GM18505 (cell line): ENCODE results near the gene SNX32.

ENCODE experiments used
- ATAC-seq: cut with Tn5 transposase; IDR thresholded peaks from one replicate; pipeline ENCODE4 v1.9.1; 2021; ENCODE audit not compliant: unreplicated experiment
- POLR2A ChIP-seq: IDR thresholded peaks from 4 replicates; pipeline ENCODE4 v1.6.1; 2011; ENCODE audit warnings: borderline replicate concordance; ENCODE audit not compliant: insufficient read depth, insufficient read length; ENCODE audit errors: extremely low read depth

Gene SNX32

DNA sequence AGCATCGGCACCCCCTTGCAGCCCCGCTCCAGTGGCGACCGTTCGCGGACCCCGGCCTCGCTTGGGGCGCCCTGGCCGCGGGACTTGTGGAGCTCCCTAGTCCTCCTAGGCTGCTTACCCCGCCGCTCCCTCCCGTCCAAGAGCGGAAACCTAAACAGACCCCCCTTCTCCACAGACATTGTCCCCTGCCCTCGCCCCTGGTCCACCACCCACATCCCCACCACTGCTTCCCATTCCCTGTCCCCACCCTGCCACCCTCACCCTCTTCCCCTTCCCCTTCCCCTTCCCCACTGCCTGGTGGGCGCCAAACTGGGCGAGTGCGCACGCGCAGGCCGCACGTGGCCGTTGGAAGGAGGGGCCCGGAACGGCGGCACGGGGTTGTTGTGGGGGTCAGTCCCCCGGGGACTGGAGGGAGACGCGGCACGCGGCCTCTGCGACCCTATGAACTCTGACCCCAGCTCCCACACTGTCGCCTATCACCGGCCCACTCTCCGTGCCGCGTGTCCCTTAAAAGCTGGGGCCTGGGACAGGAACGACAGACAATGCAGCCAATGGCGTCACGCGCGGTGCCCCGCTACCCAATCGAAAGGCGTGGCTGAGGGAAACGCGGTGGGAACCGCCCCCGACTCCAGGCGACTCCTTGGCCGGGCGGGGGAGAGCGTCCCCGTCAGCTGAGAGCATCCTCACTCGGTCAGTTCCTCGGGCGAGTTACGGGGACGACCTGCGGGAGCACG is at the start of gene SNX32:
Gene SNX32, plus strand, starts transcription at position 667 of the 734 bp plus-strand sequence. CDS start 103 bp downstream, outside the sequence.
- TF ChIP-seq POLR2A = no peak
- ATAC-seq = peak; percentile 78

- ATAC-seq = no peak
- no peak for TF ChIP-seq POLR2A
Observed at GRCh38 chr11:65785319-65786007, 48.3 kb upstream of the SNX32 start.

DNA sequence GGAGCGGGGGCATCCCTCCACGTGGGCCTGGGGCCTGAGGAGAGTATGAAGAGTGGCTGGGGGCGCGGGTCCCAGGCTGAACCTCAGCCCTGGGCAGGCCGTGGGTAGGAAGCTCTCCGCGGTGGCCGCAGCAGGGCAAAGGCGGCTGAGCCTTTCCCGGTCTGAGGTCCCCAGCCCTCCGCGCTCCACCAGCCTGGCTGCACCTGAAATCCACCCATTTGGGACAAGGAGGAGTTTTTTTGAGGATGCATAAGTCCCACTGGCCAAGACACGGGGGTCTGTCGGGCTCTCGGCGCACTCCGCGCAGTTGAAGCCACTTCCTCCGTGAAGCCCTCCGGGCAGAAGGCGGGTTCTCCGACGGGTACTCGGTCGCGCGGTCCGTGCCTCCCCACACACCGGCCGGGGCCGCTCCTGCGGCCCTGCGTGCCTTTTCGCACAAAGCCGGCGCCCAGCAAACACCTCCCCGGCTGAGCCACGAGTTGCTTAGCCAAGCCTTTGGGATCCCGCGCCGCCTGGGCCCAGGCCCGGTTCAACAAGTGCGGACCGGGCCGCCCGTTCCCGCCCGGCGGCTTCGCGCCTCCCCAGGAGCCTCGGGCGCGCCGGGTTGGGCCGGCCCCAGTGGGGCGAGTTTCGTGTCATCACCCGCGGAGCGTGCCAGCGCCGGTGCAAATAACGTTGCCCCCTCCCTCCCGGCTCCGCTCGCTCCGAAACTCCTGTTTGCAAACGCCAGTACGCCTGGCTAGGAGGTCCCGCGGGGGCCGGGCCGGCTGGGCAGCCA is 47.6 kb upstream of the SNX32 start:
- TF ChIP-seq POLR2A = no peak
- no peak for ATAC-seq

GRCh38 chr11:65786786-65787636 is 46.8 kb upstream of the SNX32 start, which contains the start of gene OVOL1:
Gene OVOL1, plus strand, starts transcription at chr11:65787063. Its CDS starts 311 bp downstream, at chr11:65787374.
- no peak for ATAC-seq
- TF ChIP-seq POLR2A = no peak

GRCh38 chr11:65787649-65788622 is 45.8 kb upstream of the SNX32 start:
- no peak for TF ChIP-seq POLR2A
- ATAC-seq = no peak

DNA sequence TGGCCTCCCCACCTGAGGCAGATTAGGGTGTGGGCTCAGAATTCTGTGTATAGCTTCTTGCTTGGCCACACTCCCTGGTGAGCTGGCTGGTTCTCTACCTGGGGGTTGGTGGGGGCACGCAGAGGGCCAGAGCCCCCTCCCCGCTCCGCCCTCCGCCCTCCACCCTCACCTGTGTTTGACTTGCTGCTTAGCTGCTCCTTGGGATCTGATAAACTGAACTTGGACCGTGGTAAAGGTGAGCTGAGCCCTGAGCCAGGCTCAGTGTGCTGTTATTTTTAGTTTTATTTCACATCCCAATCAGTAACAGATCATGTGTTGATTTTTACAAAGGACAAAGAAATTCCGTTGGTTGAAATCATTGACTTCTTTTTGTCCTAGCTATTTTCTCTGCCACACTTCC is 44.9 kb upstream of the SNX32 start:
- TF ChIP-seq POLR2A = no peak
- ATAC-seq = no peak

DNA sequence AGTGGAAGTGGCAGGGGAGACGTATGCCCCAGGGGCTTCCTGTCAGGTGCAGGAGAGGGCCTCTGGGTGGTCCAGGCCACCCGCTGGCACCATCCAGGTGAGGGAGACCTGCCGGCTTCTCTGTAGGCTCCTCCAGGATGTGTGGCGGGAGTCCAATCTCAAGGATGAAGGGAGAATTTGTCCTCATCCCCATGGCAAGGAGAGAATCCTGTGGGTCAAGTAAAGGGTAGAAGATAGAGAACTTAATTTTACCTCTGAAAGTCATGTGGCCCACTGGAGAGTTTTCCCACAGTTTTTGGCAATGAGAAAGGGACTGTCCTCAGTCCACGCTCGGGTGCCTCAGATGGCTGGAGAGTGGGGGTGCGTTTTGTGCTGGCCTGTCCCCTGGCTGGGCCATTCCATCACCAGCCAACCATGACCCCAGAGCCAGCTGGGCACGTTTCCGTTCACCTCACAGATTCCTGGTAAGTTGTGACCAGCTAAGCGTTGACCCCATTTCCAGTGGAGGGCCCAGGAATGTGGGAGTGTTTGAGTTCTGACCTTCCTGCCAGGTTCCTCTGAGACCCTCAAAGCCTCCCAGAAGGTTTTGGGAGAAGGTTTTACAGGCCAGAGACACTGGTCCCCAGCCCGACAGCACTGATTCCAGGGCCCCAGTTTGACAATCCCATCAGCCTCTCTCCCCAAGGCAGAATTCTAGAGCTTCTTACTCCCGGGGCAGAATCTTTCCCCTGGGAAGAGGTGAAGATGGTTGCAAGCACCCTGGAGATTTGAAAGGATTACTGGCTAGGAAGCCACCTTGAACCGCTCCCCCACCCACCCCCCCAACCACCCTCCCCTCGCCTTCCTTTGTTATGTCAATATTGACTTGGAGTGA is 44.3 kb upstream of the SNX32 start:
- TF ChIP-seq POLR2A = no peak
- ATAC-seq = no peak

- ATAC-seq = no peak
- no peak for TF ChIP-seq POLR2A
Observed at GRCh38 chr11:65790104-65790901, 43.5 kb upstream of the SNX32 start.

DNA sequence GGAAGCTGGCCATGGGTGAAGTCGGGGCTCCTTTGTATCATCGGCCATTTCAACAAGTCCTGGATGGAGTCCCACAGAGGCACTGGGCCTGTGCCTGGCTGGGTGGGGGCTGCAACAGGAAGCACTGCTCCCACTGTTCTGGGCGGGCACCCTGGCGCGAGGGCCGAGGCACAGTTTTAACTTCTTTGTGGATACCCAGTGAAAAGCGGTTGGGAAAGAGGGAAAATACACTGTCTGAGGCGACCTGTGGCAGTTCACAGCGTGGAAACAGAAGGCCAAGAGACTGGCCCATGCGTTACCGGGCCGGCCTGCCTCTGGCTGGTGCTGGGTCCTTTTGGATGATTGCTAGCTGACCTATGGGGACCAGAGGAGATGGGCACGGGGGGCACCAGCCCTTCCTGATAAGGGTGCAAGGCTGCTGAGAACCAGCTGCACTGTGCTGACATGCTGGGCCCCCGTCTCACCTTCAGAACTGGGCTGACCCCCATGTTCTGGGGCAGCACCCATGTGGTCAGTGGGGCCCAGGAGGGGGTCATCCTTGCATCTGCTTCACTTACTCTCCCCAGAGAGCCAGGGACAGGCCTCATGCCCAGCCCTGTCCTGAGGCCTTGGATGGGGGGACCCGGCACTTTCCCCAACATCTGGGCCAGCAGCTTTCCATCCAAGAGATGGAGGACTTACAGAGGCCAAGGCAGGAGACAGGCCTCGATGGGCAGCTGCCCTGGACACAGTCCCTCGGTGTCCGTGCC is 42.7 kb upstream of the SNX32 start:
- no peak for TF ChIP-seq POLR2A
- ATAC-seq = no peak
